Calu3 (cell line): ENCODE results near the gene PTPN20. TPM values are rescaled to one million over a fixed set of nuclear protein-coding genes. Genes with fewer than 3 reads are reported as not detected.

ENCODE experiments used
- BruUV-seq: library from RNA; stranded (reverse); fragments of 400-500 nt; replicated peaks from 2 replicates; lab custom pipeline; 2021; lab: Mats Ljungman, UMichigan
- CTCF ChIA-PET: fragments of 300-600 bp; sonication (Branson Sonifier 250); formaldehyde crosslinking; loops from one replicate; lab custom pipeline; 2022; ENCODE audit warnings: antibody characterized with exemption; lab: Charles Lee
- DNase-seq: peaks from one replicate; pipeline ENCODE4 v3.0.0; 2022
- H3K27ac Mint-ChIP-seq: one replicate; pipeline ENCODE4 v1.8.0; 2022; ENCODE audit warnings: mixed read lengths; ENCODE audit not compliant: unreplicated experiment
- H3K27me3 Mint-ChIP-seq: one replicate; pipeline ENCODE4 v1.8.0; 2022; ENCODE audit warnings: mixed read lengths; ENCODE audit not compliant: unreplicated experiment
- H3K36me3 Mint-ChIP-seq: one replicate; pipeline ENCODE4 v1.8.0; 2022; ENCODE audit warnings: mild to moderate bottlenecking, moderate library complexity, mixed read lengths; ENCODE audit not compliant: insufficient read depth, unreplicated experiment
- H3K4me1 Mint-ChIP-seq: one replicate; pipeline ENCODE4 v1.8.0; 2022; ENCODE audit warnings: mild to moderate bottlenecking, low read depth, mixed read lengths; ENCODE audit not compliant: unreplicated experiment
- H3K4me3 Mint-ChIP-seq: one replicate; pipeline ENCODE4 v1.8.0; 2022; ENCODE audit warnings: mild to moderate bottlenecking, low read depth, moderate library complexity, mixed read lengths; ENCODE audit not compliant: unreplicated experiment
- H3K9me3 Mint-ChIP-seq: one replicate; pipeline ENCODE4 v1.8.0; 2022; ENCODE audit warnings: low read depth, mixed read lengths; ENCODE audit not compliant: unreplicated experiment
- CTCF ChIP-seq: fragments of 200-600 bp; IDR thresholded peaks from one replicate; pipeline ENCODE4 v1.8.0; 2022; ENCODE audit warnings: antibody characterized with exemption; ENCODE audit not compliant: unreplicated experiment
- intact Hi-C: fragments of 100-400 bp; cut with micrococcal nuclease; formaldehyde crosslinking; loops from one replicate; pipeline ENCODE4 v1.10.0; 2022; ENCODE audit not compliant: unreplicated experiment
- total RNA-seq: library from RNA; stranded (reverse); gene quantifications from 2 replicates; pipeline ENCODE4 v1.2.3, GENCODE V29; 2022

Gene PTPN20
- total RNA-seq, 1 experiment from 2014 or later = 7.1 TPM

DNA sequence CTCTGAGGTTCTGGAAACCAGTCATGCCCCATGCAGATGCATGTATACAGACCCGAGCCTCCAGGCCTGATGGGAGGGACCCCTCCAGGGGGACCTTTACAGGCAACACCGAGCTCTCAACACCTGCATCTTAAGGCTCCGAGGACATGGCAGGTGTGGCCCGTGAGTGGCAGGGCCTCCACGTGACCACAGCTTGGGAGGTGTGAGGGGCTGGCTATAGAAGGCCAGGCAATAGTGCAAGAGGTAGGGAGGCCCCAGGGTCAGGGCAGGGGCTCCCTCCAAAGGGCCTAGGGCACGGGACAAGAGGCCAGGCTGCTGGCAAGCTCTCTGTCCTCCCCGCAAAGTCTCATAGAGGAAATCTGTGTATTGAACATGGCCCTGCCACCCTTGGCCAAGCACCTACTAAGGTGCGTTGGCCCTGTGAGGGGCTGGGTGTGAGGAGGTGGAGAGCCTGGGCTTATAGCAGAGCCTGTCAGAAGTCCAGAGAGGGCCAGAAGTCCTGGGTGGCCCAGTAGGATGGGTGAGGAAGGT lies 134.2 kb downstream of the PTPN20 start:
- Mint-ChIP-seq H3K36me3 (no peaks in the 10 kb centered on the region), H3K4me1 (no peaks in the 10 kb centered on the region), H3K9me3 (no peaks in the 10 kb centered on the region), H3K4me3 (no peak overlapping the region), H3K27me3 (peaks cover 56% of the 10 kb centered on the region), H3K27ac (no peak overlapping the region)
- TF ChIP-seq CTCF = no peak
- CTCF ChIA-PET = interaction anchor here (4.2 kb wide), 1 partner anchor 267 kb away, joined by 81 read pairs; no protein-coding TSS in a partner anchor
- intact Hi-C loops = loop anchor here (10.0 kb wide), 1 partner anchor 149 kb away; no protein-coding TSS in a partner anchor
- BruUV-seq = no TSS peak
- no peak for DNase-seq

DNA sequence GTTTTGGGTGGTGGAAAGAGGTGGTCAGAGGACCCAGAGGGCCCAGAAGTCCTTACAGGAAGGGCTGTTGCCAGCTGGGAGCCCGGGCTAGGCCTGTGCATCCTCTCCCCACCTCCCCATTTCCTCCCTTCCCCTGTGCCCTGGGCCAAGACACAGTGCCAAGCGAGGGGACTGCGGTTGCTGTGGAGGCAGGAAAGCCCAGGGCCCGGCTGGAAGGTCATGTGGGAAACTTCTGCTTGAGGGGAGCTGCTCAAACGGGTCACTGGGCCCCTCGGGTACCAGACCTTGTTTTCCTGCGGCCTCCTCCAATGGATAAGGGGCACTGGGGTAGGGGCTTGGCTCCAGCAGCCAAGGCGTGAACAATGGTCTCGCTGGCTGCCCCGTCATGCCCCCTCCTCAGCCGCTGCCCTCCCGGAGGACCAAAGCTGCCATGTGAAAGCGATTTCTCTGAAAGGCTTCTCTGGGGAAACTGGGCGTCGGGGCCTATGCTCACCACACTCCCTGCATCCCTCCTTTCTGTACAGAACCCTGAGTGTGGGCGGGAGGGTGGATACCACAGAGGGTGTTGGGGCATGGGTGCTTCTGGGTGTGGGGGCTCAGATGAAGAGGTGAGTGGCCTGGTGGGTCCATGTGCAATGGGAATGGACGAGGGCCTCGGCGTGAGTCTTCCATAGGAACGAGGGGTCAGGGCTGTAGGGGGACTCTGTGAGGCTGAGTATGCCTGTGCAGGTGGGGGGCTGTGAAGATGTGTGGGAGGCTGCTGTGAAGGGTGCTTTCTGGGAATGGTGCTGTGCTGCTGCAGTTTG lies 135.3 kb downstream of the PTPN20 start:
- no peak for DNase-seq
- no TSS peak for BruUV-seq
- Mint-ChIP-seq H3K27me3 (peaks cover 54% of the 10 kb centered on the region), H3K36me3 (no peaks in the 10 kb centered on the region), H3K27ac (no peak overlapping the region), H3K9me3 (no peaks in the 10 kb centered on the region), H3K4me3 (no peak overlapping the region), H3K4me1 (no peaks in the 10 kb centered on the region)
- CTCF ChIA-PET = interaction anchor here (0.6 to 4.2 kb wide), 2 partner anchors 265 to 272 kb away, joined by 9 to 81 read pairs; no protein-coding TSS in a partner anchor
- intact Hi-C loops = loop anchor here (1.0 to 10.0 kb wide), 2 partner anchors 148 to 266 kb away; no protein-coding TSS in a partner anchor
- TF ChIP-seq CTCF = no peak

DNA sequence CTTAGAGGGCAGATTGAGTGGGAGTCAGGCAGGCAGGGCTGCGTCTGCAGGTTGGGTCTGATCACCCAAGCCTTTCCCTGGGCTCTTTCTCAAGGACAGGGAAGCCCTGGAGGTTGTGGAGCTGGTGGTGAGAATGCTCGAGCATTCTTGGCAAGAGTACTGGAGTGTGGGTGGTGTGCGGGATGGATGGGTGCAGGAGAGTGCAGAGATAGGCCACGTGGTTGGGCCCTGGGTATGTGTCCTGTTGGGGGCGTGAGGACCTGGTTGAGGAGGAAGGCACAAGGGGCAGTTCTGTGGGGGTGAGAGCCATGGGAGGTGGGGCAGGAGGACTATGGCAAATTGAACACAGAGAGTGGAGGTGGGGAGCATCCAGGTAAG lies 135.9 kb downstream of the PTPN20 start:
- H3K9me3 Mint-ChIP-seq = no peaks in the 10 kb centered on the region
- H3K4me3 Mint-ChIP-seq = no peak overlapping the region
- no peak for DNase-seq
- intact Hi-C loops = loop anchor here (1.0 to 10.0 kb wide), 2 partner anchors 148 to 265 kb away; no protein-coding TSS in a partner anchor
- H3K36me3 Mint-ChIP-seq = no peaks in the 10 kb centered on the region
- no TSS peak for BruUV-seq
- CTCF ChIA-PET = interaction anchor here (0.9 to 4.2 kb wide), 11 partner anchors 10 to 293 kb away, joined by 3 to 81 read pairs (median 3); no protein-coding TSS in a partner anchor
- no peaks in the 10 kb centered on the region for H3K4me1 Mint-ChIP-seq
- H3K27me3 Mint-ChIP-seq = peaks cover 48% of the 10 kb centered on the region
- no peak overlapping the region for H3K27ac Mint-ChIP-seq
- TF ChIP-seq CTCF = no peak

GRCh38 chr10:47047577-47048525 lies 136.6 kb downstream of the PTPN20 start:
- Mint-ChIP-seq H3K27ac (no peak overlapping the region), H3K4me3 (no peak overlapping the region), H3K36me3 (no peaks in the 10 kb centered on the region), H3K4me1 (no peaks in the 10 kb centered on the region), H3K9me3 (no peaks in the 10 kb centered on the region), H3K27me3 (peaks cover 41% of the 10 kb centered on the region)
- DNase-seq = peak; percentile 86
- intact Hi-C loops = loop anchor here (1.0 to 10.0 kb wide), 2 partner anchors 147 to 264 kb away; no protein-coding TSS in a partner anchor
- BruUV-seq = no TSS peak
- TF ChIP-seq CTCF = peak; percentile 85
- CTCF ChIA-PET = interaction anchor here (0.6 to 4.2 kb wide), 13 partner anchors 10 to 293 kb away, joined by 3 to 81 read pairs (median 3); no protein-coding TSS in a partner anchor
